CD4-positive, CD25-positive, alpha-beta regulatory T cell (primary cell): ENCODE data around the gene RPL27A. TPM values are rescaled to one million over a fixed set of nuclear protein-coding genes. Genes with fewer than 3 reads are reported as not detected.

Source experiments
- ATAC-seq, 2 donors: fragments of 150-1000 bp; cut with Tn5 transposase; one replicate each; pipeline ENCODE4 v1.10.0; 2021; ENCODE audit warnings: low read depth in 2 of 2, moderate number of reproducible peaks in 2 of 2, moderate library complexity in 1 of 2
- DNase-seq, 3 donors: peaks; one replicate each; pipeline versions ENCODE4 v3.0.0 to v3.0.0-alpha.2; 2012 to 2022; ENCODE audit warnings: mixed read lengths in 1 of 3
- H3K27ac ChIP-seq: one replicate; pipeline ENCODE4 v1.7.0; 2013; ENCODE audit warnings: mild to moderate bottlenecking, low read length; ENCODE audit not compliant: insufficient read depth, poor library complexity, severe bottlenecking
- H3K27me3 ChIP-seq: one replicate; pipeline ENCODE4 v1.7.0; 2013; ENCODE audit warnings: low read length; ENCODE audit not compliant: control insufficient read depth, insufficient read depth
- H3K36me3 ChIP-seq: one replicate; pipeline ENCODE4 v1.7.0; 2013; ENCODE audit warnings: mild to moderate bottlenecking, low read length, moderate library complexity; ENCODE audit not compliant: control insufficient read depth, insufficient read depth
- H3K4me1 ChIP-seq: 2 replicates; pipeline ENCODE4 v1.7.0; 2013; ENCODE audit warnings: mild to moderate bottlenecking, low read length; ENCODE audit not compliant: insufficient read depth, control insufficient read depth, poor library complexity, severe bottlenecking
- H3K4me3 ChIP-seq: one replicate; pipeline ENCODE4 v1.7.0; 2013; ENCODE audit warnings: low read depth, mild to moderate bottlenecking, low read length, moderate library complexity
- H3K9me3 ChIP-seq, 2 experiments: 1 replicate in 1 of 2; 2 replicates in 1 of 2; pipeline ENCODE4 v1.7.0; 2013; ENCODE audit warnings: low read length in 2 of 2, mild to moderate bottlenecking in 1 of 2, moderate library complexity in 1 of 2; ENCODE audit not compliant: control insufficient read depth in 2 of 2
- H3K27ac Mint-ChIP-seq, 3 donors: one replicate each; pipeline ENCODE4 v1.8.0; 2020 to 2022; ENCODE audit warnings: mild to moderate bottlenecking in 3 of 3, mixed read lengths in 3 of 3, moderate library complexity in 2 of 3
- H3K27me3 Mint-ChIP-seq: one replicate; pipeline ENCODE4 v1.8.0; 2022; ENCODE audit warnings: mild to moderate bottlenecking, mixed read lengths
- H3K36me3 Mint-ChIP-seq: one replicate; pipeline ENCODE4 v1.8.0; 2020; ENCODE audit warnings: mixed read lengths
- H3K4me1 Mint-ChIP-seq, 4 donors: one replicate each; pipeline ENCODE4 v1.8.0; 2020 to 2022; ENCODE audit warnings: mixed read lengths in 4 of 4, mild to moderate bottlenecking in 1 of 4
- H3K4me3 Mint-ChIP-seq, 4 donors: one replicate each; pipeline ENCODE4 v1.8.0; 2020 to 2022; ENCODE audit warnings: mild to moderate bottlenecking in 4 of 4, mixed read lengths in 4 of 4, moderate library complexity in 3 of 4
- H3K9me3 Mint-ChIP-seq, 7 donors: one replicate each; pipeline ENCODE4 v1.8.0; 2020 to 2022; ENCODE audit warnings: mixed read lengths in 7 of 7, mild to moderate bottlenecking in 3 of 7, moderate library complexity in 2 of 7
- polyA plus RNA-seq, 4 donors: library from polyadenylated mRNA; unstranded; fragments of 300-500 nt; fragmentation: Illumina TruSeq; gene quantifications; one replicate each; pipeline ENCODE4 v1.2.3, GENCODE V29; 2021
- total RNA-seq: library from RNA; stranded (reverse); gene quantifications from one replicate; pipeline ENCODE4 v1.2.3, GENCODE V29; 2022

The RPL27A gene
- total and polyA plus RNA-seq, 5 donors from 2014 or later, result 1,139 to 4,268 (median 2,980) TPM

DNA sequence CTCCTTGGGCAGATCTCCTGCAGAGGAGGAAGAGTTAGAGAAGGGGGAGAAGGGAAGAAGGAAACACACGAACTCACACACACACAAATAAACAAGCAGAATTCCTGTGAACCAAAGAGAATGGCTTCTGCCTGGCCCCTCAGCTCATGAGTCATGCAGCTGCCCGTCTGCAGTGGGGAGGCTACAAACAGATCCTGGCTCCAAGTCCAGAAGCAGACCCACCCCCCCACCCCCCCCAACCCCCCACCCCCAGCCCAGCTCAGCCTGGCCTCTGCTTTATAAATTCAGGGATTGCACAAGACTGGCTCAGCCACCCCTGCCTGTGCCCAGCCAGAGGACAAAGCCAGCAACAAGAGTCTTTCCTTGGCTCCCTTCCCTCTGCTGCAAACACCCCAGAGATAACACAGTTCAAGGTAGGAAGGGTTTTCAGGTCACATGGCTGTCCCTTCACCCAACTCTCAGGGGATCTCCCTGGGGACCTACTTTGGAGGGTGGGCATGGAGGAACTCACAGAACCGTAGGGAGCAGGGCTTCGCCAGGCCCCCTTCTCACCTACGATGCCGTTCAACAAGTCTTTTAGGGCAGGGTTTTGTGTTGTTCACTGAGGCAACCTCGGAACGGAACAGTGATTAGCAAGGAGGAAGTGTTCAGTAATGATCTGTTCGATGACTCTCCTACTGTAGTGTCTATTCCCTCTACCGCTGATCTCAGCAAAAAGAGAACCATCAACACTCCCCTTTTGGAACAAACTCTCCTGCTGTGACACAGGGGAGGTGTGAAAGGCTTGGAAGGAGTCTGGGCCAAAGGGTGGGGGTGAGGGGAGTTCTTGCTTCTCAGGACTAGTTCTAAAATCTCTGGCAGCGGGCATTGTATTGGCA is 35.5 kb downstream of the RPL27A start:
- DNase-seq, result no peak
- Mint-ChIP-seq H3K27me3 (peaks cover 6% of the 10 kb centered on the region), H3K4me1 (peaks cover 0 to 8% (median 0%) of the 10 kb centered on the region in 4 donors), H3K27ac (no peak overlapping the region), H3K4me3 (no peak overlapping the region), H3K9me3 (peaks cover 0 to 1% (median 0%) of the 10 kb centered on the region in 7 donors), H3K36me3 (no peaks in the 10 kb centered on the region)
- Histone ChIP-seq H3K36me3 (no peaks in the 10 kb centered on the region), H3K27ac (no peak overlapping the region), H3K27me3 (no peaks in the 10 kb centered on the region), H3K9me3 (no peaks in the 10 kb centered on the region), H3K4me3 (no peak overlapping the region), H3K4me1 (no peaks in the 10 kb centered on the region)
- peak in 1 of 2 donors; percentile 31 for ATAC-seq

DNA sequence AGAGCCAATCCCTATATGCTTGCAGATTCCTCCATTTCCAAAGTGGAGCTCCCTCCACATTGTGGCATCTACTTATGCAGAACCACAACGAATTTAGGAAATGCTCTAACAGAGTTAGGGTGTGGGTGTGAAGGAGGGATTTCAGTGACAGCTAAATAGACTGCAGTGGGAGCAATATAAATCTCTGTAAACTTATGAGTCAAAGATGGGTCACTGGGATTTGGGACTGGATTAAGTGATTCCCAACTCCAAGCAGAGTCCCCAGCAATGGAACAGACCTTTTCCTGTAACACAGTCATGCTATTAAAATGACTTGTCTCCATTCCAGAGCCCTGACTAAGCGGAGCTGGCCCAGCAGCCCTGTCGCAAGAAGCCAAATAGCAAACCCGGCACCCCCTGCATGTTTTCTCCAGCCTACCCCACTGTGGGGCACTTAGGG is 36.6 kb downstream of the RPL27A start:
- no peaks in the 10 kb centered on the region for H3K36me3 ChIP-seq
- ATAC-seq (no peak), DNase-seq (no peak)
- H3K9me3 ChIP-seq, result no peaks in the 10 kb centered on the region
- Mint-ChIP-seq H3K36me3 (no peaks in the 10 kb centered on the region), H3K4me1 (peaks cover 0 to 8% (median 0%) of the 10 kb centered on the region in 4 donors), H3K27me3 (peaks cover 6% of the 10 kb centered on the region), H3K9me3 (peaks cover 0 to 1% (median 0%) of the 10 kb centered on the region in 7 donors), H3K27ac (no peak overlapping the region), H3K4me3 (no peak overlapping the region)
- H3K27ac ChIP-seq, result no peak overlapping the region
- H3K27me3 ChIP-seq, result no peaks in the 10 kb centered on the region
- no peak overlapping the region for H3K4me3 ChIP-seq
- H3K4me1 ChIP-seq, result no peaks in the 10 kb centered on the region

DNA sequence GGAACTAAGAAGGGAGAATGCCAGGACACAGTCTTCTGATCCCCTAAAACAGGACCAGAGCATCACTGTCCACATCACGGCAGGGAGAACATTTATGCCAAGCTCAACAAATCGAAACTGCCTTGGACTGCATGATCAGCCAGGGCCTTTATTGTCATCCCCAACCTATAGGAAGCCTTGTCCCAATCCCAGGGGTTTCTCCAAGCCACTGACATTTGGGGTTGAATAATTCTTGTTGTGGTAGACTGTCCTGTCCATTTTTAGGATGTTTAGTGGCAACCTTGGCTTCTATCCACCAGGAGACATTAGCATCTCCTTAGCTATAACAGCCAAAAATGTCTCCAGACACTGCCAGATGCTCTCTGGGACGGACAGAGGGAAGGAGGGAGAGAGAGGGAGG is 37.1 kb downstream of the RPL27A start:
- H3K27ac ChIP-seq, result no peak overlapping the region
- Mint-ChIP-seq H3K27me3 (peaks cover 6% of the 10 kb centered on the region), H3K4me1 (peaks cover 0 to 8% (median 0%) of the 10 kb centered on the region in 4 donors), H3K36me3 (no peaks in the 10 kb centered on the region), H3K9me3 (no peaks in the 10 kb centered on the region), H3K4me3 (no peak overlapping the region), H3K27ac (no peak overlapping the region)
- no peak overlapping the region for H3K4me3 ChIP-seq
- H3K27me3 ChIP-seq, result no peaks in the 10 kb centered on the region
- no peak for DNase-seq
- no peaks in the 10 kb centered on the region for H3K9me3 ChIP-seq
- H3K4me1 ChIP-seq, result no peaks in the 10 kb centered on the region
- H3K36me3 ChIP-seq, result no peaks in the 10 kb centered on the region
- ATAC-seq, result no peak

DNA sequence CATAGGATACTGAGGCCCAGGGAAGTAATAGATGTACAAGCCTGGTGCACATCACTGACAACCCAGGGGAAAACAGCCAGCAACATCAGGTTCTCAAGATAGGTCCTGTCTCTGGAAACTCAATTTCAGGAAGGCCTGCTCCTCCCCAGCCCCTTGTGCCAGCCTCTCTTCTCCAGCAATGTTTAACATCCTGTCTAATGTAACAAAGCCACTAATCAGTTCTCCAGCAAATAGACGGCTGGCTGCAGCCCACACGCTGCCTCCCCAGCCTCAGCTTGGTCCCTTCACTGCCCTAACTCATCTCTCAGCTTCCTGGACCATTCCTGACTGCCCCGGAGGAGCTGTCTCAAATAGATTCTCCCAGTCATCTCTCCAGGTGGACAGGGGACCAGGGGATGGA is 37.8 kb downstream of the RPL27A start:
- no peaks in the 10 kb centered on the region for H3K36me3 Mint-ChIP-seq
- H3K4me3 Mint-ChIP-seq, result no peak overlapping the region
- Histone ChIP-seq H3K4me1 (no peaks in the 10 kb centered on the region), H3K36me3 (no peaks in the 10 kb centered on the region), H3K9me3 (no peaks in the 10 kb centered on the region), H3K4me3 (no peak overlapping the region), H3K27me3 (no peaks in the 10 kb centered on the region), H3K27ac (no peak overlapping the region)
- no peak overlapping the region for H3K27ac Mint-ChIP-seq
- peaks cover 6% of the 10 kb centered on the region for H3K27me3 Mint-ChIP-seq
- H3K4me1 Mint-ChIP-seq, result peaks cover 0 to 8% (median 0%) of the 10 kb centered on the region in 4 donors
- DNase-seq, result no peak
- ATAC-seq, result no peak
- H3K9me3 Mint-ChIP-seq, result no peaks in the 10 kb centered on the region

GRCh38 chr11:8720868-8721608 is 38.4 kb downstream of the RPL27A start:
- no peaks in the 10 kb centered on the region for H3K4me1 ChIP-seq
- no peaks in the 10 kb centered on the region for H3K36me3 Mint-ChIP-seq
- H3K4me3 ChIP-seq, result no peak overlapping the region
- no peak overlapping the region for H3K27ac ChIP-seq
- H3K4me1 Mint-ChIP-seq, result peaks cover 0 to 8% (median 0%) of the 10 kb centered on the region in 4 donors
- H3K9me3 ChIP-seq, result no peaks in the 10 kb centered on the region
- DNase-seq (no peak), ATAC-seq (no peak)
- peaks cover 6% of the 10 kb centered on the region for H3K27me3 Mint-ChIP-seq
- no peaks in the 10 kb centered on the region for H3K9me3 Mint-ChIP-seq
- no peaks in the 10 kb centered on the region for H3K36me3 ChIP-seq
- H3K27ac Mint-ChIP-seq, result no peak overlapping the region
- no peaks in the 10 kb centered on the region for H3K27me3 ChIP-seq
- no peak overlapping the region for H3K4me3 Mint-ChIP-seq

- no peak overlapping the region for H3K27ac Mint-ChIP-seq
- DNase-seq, result no peak
- no peak for ATAC-seq
- H3K4me3 ChIP-seq, result no peak overlapping the region
- no peak overlapping the region for H3K4me3 Mint-ChIP-seq
- no peak overlapping the region for H3K27ac ChIP-seq
- H3K27me3 Mint-ChIP-seq, result peaks cover 6% of the 10 kb centered on the region
- H3K4me1 ChIP-seq, result no peaks in the 10 kb centered on the region
- H3K27me3 ChIP-seq, result no peaks in the 10 kb centered on the region
- no peaks in the 10 kb centered on the region for H3K9me3 ChIP-seq
- no peaks in the 10 kb centered on the region for H3K36me3 ChIP-seq
- no peaks in the 10 kb centered on the region for H3K9me3 Mint-ChIP-seq
- H3K36me3 Mint-ChIP-seq, result no peaks in the 10 kb centered on the region
- peaks cover 0 to 8% (median 0%) of the 10 kb centered on the region in 4 donors for H3K4me1 Mint-ChIP-seq
These were observed 39.3 kb downstream of the RPL27A start for GRCh38 chr11:8721609-8722500.

DNA sequence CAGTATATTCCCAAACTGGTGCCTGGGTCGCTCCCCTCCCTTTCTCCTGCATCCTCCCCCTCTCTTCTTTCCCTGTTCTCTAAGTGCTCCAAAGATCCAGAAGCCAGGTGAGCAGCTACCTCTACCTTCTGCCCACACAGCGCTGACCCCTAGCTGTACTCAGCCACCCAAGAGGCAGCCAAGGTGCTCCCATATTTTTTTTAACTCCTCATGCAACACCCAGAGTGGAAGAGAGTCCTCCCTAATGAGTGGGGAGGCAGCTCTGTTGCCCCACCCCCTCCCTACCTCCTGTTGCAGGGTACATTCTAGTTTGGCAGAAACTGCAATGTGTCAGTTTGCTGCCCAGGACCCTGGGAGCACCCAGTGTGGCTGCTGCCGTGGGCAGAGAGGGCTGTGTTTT is 40.2 kb downstream of the RPL27A start:
- H3K4me1 ChIP-seq, result no peaks in the 10 kb centered on the region

More for the DNA sequence above, 40.2 kb downstream of the RPL27A start:
- Histone ChIP-seq H3K27ac (no peak overlapping the region), H3K27me3 (no peaks in the 10 kb centered on the region), H3K9me3 (no peaks in the 10 kb centered on the region), H3K4me3 (no peak overlapping the region), H3K36me3 (no peaks in the 10 kb centered on the region)
- H3K4me1 Mint-ChIP-seq, result peaks cover 0 to 6% (median 0%) of the 10 kb centered on the region in 4 donors
- H3K9me3 Mint-ChIP-seq, result no peaks in the 10 kb centered on the region
- H3K36me3 Mint-ChIP-seq, result no peaks in the 10 kb centered on the region
- no peak for ATAC-seq
- H3K27me3 Mint-ChIP-seq, result peaks cover 6% of the 10 kb centered on the region
- H3K4me3 Mint-ChIP-seq, result no peak overlapping the region
- no peak overlapping the region for H3K27ac Mint-ChIP-seq
- no peak for DNase-seq
